ENCODE measurements around the gene GATA3. TPM values are rescaled to one million over a fixed set of nuclear protein-coding genes. Genes with fewer than 3 reads are reported as not detected.
"Not testable (repeated sequence)": the region's sequence is repeated elsewhere in the genome, so short reads cannot be mapped to it uniquely, and the experiment has no call there.

Gene GATA3
- polyA plus RNA-seq (2013, experiment 1 of 2; ENCODE audit: insufficient read length) = 1.3 TPM
- polyA plus RNA-seq (2013, experiment 2 of 2; ENCODE audit: insufficient read length) = 0.87 TPM

DNA sequence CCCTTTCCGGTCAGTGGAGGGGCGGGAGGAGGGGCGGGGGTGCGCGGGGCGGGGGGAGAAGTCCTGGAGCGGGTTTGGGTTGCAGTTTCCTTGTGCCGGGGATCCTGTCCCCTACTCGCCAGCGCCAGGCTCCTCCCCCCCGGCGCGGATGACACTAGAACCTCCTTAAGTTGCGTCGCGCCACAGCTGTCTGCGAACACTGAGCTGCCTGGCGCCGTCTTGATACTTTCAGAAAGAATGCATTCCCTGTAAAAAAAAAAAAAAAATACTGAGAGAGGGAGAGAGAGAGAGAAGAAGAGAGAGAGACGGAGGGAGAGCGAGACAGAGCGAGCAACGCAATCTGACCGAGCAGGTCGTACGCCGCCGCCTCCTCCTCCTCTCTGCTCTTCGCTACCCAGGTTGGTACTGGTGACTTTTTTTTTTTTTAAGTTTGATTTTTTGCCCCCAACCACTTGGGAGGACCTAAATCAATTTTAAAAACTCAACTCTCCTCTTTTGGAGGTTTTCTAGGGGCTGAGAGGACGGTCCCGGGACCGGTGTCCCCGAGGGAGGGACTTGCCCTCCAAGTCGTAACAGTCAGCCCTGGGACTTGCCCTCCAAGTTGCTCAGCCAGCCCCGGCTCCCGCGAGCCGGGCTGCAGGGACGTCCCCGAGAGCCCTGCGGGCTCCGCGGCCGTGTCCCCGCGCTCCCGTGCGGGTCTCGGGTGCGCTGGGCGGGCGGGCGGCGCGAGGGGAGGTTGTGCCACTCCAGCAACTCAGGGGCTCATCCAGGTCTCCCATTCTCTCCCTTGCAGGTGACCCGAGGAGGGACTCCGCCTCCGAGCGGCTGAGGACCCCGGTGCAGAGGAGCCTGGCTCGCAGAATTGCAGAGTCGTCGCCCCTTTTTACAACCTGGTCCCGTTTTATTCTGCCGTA is at the start of gene GATA3:
Gene GATA3, plus strand, starts transcription at position 195 of the 914 bp plus-strand sequence. CDS start 968 bp downstream, outside the sequence.
- DNase-seq = peak; percentile 56

DNA sequence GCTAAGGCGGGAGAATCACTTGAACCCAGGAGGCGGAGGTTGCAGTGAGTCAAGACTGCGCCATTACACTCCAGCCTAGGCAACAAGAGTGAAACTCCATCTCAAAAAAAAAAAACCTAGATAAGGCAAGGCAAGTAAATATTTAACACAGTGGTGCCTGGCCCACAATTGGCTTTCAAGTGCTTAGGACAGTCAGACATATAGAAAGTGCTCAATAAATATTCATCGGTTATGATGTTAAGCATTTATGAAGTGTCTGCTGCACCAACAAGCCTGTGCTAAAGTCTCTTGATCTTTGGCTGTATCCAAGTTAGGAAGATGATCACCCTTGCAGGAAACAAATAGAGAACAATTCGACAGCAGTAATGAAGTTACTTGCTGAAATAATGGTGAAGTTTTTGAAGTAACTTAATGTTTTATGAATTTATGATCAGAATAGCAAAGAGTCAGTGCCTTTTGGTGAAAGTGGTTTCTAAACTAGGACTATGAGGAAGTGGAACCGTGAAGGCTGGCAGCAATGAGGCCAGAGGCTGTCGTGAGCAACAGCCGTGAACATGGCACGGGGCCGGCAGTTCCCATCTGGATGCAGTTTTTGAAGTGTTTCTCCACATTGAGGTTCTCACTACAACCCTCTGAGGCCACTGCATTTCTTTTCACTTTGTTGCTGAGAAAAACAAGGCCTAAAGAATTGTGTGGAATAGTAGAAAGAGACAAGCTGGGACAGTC is 48.1 kb upstream of the GATA3 start:
- no peak for DNase-seq

DNA sequence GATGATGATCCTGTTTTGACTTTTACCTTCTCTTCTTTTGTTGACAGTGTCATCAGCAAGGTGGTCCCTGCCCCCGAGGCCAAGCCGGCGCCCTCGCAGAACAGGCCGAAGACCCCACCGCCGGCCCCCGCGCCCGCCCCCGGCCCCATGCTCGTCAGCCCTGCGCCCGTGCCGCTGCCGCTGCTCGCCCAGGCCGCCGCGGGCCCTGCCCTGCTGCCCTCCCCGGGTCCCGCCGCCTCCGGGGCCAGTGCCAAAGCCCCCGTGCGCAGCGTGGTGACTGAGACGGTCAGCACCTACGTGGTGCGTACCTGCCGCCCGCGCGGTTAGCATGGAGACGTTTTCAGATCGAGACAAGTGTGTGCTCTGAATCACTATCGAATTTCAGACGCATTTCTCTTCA is 45.5 kb upstream of the GATA3 start:
- DNase-seq = no peak

DNA sequence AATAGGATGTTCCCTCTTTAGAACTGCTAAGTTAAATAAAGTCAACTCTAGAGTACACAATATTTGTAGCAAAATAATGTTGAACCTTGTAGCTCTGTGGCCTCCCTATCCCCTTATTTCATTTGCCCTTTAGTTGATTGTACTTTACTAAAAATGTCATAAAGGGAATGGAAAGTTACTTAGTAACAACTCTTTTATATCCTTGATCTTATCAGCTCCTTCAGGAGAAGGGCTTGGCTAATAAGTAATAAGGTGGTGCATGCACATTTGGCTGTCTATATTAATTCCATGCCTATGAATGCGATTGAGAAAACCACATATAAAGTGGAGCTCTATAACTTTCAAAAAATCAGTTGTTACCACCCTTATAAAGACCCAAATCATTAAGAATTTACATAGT is 41.5 kb upstream of the GATA3 start:
- DNase-seq = no peak

DNA sequence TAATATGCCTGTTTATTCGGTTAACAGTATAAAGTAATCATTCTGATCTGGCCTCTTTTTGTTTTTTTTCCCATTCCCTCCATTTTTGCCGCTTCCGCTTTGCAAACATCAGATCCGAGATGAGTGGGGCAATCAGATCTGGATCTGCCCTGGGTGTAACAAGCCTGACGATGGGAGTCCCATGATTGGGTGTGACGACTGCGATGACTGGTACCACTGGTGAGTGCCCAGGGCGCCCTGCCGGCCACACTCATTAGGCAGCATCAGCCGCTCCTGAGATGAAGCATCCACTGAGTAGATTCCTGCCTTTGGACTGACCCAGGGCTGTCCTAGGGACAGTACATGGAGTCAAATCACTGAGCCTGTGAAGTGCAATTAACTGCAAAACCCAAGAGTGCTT is 40.9 kb upstream of the GATA3 start:
- no peak for DNase-seq

DNA sequence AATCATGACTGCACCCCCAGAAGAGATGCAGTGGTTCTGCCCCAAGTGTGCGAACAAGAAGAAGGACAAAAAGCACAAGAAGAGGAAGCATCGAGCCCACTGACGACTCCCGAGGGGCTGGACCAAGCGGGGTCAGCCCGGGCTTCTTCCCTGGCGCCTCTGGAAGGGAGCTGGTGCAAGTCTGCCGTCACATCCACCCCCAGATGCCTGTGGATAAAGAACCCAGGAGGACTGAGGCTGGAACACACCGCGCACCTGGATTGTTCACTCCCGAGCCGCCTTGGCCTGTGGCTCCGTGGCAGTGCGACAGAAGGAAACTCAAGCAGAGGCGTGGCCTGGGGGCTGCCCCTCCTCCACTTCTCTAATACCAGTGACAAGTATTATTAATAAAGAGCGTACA is 39.8 kb upstream of the GATA3 start:
- no peak for DNase-seq

DNA sequence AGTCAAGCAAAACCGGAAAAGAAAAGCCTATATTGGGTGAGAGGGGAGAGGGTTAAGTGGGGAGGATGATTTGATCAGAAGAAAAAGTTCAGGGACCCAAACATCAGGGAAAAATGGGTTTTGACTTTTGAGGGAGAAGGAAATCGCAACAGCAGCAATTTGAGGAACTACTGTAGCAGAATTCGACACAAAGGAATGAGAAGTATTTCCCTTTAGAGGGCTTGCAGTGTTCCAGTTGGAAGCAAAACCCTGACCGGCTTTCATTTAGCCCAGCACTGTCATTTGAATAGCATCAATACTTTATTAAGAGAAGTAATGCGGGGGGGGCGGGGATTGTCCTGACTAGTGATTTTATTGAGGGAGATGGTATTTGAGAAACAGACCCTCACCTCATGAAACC is 37.2 kb upstream of the GATA3 start:
- DNase-seq = peak; percentile 58

DNA sequence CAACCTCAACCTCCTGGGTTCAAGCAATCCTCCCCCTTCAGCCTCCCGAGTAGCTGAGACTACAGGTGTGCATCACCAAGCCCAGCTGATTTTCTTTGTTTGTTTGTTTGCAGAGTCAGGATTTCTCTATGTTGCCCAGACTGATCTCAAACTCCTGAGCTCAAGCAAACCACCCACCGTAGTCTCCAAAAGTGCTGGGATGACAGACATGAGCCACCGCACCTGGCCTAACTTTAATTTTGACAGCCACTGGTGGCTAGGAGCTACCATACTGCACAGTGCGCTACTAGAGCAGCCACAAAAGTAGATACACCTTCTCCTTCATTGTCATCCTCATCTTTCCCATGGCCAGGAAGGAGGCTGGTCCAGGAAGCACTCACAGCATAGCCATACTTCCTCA is 31.2 kb upstream of the GATA3 start:
- no peak for DNase-seq

DNA sequence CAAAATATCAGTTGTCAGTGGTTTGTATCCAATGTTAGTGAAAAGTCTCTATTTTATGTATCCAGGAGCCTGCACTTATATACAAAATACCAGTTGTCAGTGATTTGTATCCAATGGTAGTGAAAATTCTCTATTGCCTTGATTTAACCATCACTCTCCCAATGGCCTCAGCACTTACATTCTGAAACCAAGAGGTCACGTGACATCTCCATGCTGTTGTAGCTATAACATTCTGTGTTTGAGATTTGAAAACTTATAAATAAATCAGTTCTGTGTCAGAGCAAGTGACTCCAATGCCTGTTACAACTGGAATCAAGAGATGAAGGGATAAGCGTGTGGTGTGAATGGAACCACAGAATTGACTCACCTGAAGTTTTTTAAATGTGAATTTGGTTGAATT is 30.6 kb upstream of the GATA3 start:
- DNase-seq = no peak

DNA sequence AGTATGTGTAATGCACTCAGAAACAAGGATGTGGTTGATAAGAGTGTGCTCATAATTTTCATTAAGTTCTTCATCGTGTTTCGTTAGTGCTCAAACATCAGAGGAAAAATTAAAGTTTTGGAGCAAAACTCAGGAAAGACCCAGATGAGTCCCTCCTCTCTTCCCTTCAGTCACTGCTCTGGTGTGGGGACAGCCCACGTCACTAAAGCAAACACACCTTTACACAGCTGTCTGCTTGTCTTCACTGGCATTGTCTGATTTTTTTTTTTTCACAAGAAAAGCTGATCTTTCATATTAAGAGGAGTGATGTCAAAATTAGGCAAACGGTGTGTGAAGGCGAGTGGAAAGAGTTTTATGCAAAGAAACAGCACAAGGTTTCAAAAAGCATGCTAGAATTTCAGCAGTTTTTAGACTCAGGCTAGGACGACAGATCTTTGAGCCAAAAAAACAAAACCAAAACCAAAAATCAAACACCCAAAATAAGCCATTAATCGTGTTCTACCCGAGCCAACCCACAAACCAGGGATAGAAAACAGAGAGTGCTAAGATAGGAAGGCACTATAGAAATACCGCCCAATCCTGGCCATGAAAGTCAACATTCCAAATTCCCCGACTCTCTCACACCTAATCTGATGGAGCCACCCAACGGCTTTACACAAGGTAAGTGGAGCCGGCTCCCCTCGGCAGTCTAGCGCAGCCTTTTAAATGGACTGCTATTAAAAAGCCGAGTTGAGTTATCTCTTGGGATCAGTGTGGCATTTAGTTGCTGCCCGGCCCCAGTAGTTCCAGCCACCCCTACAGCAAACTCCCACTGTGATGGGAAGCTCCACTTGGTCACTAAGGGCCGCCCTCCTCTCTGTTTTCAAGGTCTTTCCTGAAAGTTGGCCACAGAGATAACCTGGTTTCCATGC is 27.9 kb upstream of the GATA3 start:
- no peak for DNase-seq

DNA sequence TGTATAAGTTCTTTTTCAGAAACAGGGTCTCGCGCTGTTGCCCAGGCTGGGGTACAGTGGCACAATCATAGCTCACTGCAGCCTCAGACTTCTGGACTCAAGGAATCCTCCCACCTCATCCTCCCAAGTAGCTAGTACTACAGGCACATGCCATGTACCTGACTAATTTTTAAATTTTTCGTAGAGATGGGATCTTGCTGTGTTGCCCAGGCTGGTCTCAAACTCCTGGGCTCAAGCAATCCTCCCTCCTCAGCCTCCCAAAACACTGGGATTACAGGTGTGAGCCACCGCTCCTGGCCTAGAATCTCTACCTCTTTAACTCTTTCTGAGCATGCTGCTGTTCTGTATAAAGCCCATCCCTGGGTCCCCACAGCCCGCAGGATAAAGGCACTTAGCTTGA is 23.3 kb upstream of the GATA3 start:
- DNase-seq = not testable (repeated sequence)

DNA sequence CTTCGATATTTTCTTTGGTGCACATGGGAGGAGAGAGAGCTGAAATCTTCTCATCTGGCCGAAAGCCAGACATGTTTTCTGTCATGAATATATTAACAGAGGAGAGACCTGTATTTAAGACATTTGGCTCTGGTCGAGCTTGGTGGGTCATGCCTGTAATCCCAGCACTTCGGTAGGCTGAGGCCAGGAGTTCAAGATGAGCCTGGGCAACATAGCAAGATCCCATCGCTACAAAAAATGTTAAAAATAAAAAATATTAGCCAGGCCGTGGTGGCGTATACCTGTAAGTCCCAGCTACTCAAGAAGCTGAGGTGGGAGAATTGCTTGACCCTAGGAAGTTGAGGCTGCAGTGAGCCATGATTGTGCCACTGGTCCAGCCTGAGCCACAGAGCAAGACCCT is 21.9 kb upstream of the GATA3 start:
- no peak for DNase-seq

DNA sequence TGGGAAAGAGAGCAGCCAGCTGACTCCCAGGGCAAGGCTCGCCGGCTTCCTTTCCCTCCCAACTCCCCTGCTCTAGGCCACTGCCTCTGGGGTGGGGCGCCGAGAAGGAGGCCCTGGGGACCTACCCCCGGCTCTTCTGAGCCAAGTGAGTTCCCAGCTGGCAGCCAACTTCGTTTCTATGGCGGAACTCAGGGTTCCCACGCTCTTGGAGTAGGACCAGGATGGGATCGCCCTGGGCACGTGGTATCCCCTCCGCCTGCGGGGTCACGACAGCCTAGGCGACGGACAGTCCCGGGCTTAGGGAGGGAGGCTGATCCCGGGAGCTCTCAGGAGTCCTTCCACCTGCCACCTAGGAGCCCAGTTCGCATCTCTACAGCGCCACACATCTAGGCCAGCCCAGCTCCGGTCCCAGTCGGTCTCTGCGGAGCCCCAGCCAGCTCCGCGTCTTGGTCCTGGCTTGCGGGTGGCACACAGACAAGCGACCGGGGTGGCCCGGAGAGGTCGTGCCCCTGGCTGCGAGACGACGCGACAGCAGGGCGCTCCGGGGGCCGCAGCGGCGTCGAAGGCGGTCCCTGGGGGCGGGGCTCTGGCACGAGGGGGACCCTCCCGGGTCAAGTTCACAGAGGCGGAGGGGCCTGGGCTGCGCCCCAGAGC is 20.5 kb upstream of the GATA3 start:
- no peak for DNase-seq

DNA sequence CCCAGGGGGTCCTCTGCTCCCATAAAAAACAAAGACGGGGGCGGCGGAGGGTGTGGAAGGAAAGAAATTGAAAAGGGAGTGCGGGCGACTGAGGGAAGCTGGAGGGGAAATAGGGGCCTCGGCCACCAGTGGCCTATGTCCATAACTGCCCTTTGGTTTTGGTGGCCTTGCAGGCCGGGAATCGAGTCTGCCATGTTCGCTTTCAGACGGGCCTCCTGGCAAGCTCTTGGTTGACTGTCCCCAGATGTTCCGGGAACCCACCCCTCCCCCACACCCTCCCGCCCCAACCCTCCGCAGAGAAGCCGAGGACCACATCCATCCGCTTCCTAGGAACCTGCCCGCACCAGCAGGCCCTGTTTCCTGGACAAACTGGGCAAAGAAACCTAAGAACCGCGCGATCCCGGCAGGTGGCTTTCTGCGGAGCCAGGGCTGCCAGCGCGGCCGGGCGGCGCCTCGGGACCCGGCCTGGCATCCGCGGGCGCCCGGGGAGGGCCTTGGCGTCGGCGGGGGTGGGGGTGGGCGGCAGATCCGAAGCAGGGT is 20.0 kb upstream of the GATA3 start:
- DNase-seq = no peak

DNA sequence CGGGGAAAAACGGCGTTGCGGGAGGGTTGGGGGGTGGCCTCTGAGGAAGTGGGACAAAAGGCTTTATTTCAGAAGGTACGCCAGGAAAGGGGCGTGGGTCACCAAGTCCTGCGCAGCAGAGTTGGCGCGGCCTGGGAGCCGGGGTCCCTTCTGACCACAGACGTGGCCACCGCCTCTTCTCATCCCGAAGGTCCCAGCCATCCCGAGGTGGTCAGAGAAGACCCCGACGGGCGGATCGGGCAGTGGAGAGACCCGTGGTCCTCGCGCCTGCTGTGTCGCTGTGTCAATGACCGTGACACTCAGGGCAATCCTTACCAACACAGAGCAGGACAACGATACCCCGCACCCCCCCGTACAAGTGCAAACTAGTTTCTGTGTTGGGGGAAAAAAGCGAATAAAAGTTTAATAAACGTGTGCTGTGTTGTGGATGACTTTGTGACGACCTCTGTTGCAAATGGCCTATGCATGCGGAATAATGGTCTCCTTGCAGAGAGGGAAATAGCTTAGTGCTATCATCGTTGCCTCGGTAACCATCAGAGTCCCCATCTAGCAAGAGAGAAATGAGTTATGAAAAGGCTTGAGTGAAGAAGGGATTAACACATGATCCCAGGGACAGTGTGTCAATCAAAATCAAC is 19.4 kb upstream of the GATA3 start:
- DNase-seq = no peak

DNA sequence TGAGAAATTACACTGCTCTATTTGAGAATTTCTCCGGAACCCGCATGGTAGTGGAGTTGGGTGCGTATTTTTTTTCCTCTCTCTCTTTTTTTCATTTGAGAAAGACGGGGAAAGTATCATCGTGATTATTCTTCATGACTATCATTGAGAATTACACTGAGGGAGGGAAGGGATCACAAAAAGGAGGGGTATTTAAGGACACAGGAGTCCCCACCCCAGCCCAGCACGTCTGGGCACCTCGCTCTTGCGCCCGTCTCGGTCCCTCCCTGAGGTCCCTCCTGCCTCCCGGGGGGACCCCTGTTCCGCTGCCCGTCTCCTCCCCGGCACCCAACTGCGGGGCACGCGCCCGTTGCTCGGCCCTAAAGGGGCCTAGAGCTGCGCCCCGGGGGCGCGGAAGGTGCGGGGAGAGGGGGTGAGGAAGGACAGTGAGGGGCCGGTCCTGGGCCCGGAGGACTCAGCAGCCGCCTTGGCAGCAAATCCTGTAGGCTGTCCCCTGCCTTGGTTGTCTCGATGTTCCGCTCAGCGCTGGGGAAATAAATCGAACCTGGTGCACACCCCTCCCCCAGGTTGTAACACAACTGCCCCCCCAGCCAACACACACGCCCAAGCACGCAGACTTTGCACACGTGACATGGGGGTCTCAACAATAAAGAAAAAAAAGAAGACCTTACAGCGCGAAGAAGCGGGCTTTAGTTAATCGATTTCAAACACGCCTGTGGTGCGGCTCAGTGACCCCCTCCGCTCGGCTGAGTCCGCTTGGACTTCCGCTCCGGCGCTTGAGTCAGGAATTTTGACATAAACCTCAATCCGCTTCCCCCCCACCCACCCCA is 18.6 kb upstream of the GATA3 start:
- DNase-seq = no peak

DNA sequence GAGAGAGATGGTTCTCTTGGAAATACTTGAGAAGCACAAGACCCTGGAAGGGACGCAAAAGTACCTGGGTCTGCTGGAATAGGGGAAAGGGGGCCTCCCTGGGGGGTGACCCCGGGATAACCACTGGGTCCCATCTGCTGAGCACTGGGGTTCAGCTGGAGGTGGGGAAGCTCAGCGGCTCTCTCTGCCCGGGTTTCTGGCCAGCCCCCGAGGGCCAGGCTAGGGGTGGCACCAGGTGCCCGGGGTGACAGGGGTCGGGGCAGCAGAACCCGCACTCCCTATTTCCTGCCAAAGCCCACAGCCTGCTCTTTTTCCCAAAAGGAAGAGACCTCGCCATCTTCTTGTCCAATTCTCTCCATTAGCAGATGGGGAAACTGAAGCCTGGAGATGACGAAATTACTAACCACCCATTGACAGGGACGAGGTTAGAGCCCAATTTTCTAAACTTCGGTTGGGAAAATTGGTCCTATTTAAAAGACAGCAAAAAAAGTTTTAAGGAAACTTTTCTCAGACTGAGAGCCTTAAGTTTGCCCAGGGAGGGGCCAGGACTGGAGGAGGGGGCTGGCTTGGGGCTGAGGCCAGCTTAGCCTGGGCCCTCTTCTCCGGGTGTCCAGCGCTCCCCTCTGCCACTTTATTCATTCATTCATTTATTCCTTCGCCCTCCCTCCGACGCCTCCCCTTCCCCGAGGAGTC is 17.8 kb upstream of the GATA3 start:
- DNase-seq = no peak

DNA sequence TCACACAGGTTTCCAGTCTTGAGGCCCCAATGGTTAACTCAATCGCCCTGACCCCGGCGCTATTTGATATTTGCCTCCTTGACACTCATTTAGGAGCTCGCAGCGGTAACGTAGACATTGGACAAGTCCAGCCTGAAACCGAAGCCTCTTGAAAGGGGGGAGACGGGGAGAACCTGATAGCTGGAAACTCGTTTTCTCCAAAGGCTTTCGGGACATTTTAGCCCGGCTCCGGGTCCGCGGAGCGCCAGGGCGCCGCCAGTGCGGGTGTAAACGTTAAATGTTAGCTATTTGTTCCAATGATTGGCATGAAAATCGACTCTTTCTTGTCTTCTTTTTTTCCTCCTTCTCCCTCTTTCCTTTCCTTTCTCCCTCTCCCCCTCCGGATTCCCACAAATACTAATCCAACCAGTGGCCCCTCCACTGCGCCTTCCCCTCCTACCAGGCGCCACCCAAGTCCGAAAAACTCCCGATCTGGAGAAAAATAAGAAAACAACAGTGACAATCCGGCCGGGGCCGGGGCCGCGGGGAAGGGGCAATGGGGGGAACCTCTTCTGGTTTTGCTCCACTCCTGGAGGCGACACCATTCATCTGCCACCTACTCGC is 17.2 kb upstream of the GATA3 start:
- no peak for DNase-seq

All from fibroblast of skin of abdomen (primary cell).